T-cell (primary cell): ENCODE data around the gene NT5C2. TPM values are rescaled to one million over a fixed set of nuclear protein-coding genes. Genes with fewer than 3 reads are reported as not detected.
"Not testable (repeated sequence)": the region's sequence is repeated elsewhere in the genome, so short reads cannot be mapped to it uniquely, and the experiment has no call there.

Experiments
- ATAC-seq, 4 experiments: fragments of 200-7000 bp in 3 of 4; fragments of 150-1000 bp in 1 of 4; cut with Tn5 transposase; replicated peaks in 1 of 4; 1 replicate in 3 of 4; 2 replicates in 1 of 4; pipeline ENCODE4 v1.10.0; 2021; ENCODE audit warnings: moderate library complexity in 3 of 4, mild to moderate bottlenecking in 2 of 4, moderate number of reproducible peaks in 1 of 4
- CTCF ChIA-PET, 2 donors: fragments of 300-600 bp; sonication (Branson Sonifier 250); formaldehyde crosslinking; loops; one replicate each; lab custom pipeline; 2022; ENCODE audit warnings: antibody characterized with exemption in 2 of 2; lab: Charles Lee
- POLR2A ChIA-PET, 2 donors: fragments of 300-600 bp; sonication (Branson Sonifier 250); formaldehyde crosslinking; loops; one replicate each; lab custom pipeline; 2022; ENCODE audit warnings: antibody characterized with exemption in 2 of 2; lab: Charles Lee
- DNase-seq, 35 experiments: peaks; one replicate each; pipeline versions ENCODE4 v3.0.0 to v3.0.0-alpha.2; 2013 to 2023
- H3K27ac ChIP-seq: one replicate; pipeline ENCODE4 v1.5.1; 2013; ENCODE audit warnings: low read length
- H3K27me3 ChIP-seq, 2 experiments: replicated peaks in 1 of 2; 1 replicate in 1 of 2; 2 replicates in 1 of 2; pipeline versions ENCODE4 v1.6.1 to v1.7.0; 2013; ENCODE audit warnings: low read length in 1 of 2, mixed read lengths in 1 of 2; ENCODE audit not compliant: control insufficient read depth in 2 of 2, insufficient read depth in 2 of 2; ENCODE audit errors: extremely low read depth in 1 of 2
- H3K36me3 ChIP-seq, 2 donors: 1 replicate in 1 of 2; 2 replicates in 1 of 2; pipeline versions ENCODE4 v1.6.1 to v1.7.0; 2013; ENCODE audit warnings: low read length in 1 of 2; ENCODE audit not compliant: control insufficient read depth in 2 of 2, insufficient read depth in 1 of 2; ENCODE audit errors: extremely low read depth in 1 of 2
- H3K4me1 ChIP-seq, 2 experiments: 1 replicate in 1 of 2; 2 replicates in 1 of 2; pipeline versions ENCODE4 v1.6.1 to v1.7.0; 2013; ENCODE audit warnings: low read length in 2 of 2, mixed read lengths in 1 of 2; ENCODE audit not compliant: insufficient read depth in 2 of 2, control insufficient read depth in 1 of 2; ENCODE audit errors: extremely low read depth in 1 of 2
- H3K4me3 ChIP-seq, 2 donors: 1 replicate in 1 of 2; 2 replicates in 1 of 2; pipeline versions ENCODE4 v1.5.1 to v1.7.0; 2013; ENCODE audit warnings: mild to moderate bottlenecking in 2 of 2, low read length in 1 of 2, moderate library complexity in 1 of 2; ENCODE audit not compliant: control insufficient read depth in 1 of 2; ENCODE audit errors: extremely low read depth in 1 of 2
- H3K9me3 ChIP-seq: 2 replicates; pipeline ENCODE4 v1.7.0; 2013
- H3K27ac Mint-ChIP-seq, 2 donors: one replicate each; pipeline ENCODE4 v1.8.0; 2020 to 2021; ENCODE audit warnings: mild to moderate bottlenecking in 2 of 2, mixed read lengths in 2 of 2
- H3K27me3 Mint-ChIP-seq, 2 donors: one replicate each; pipeline ENCODE4 v1.8.0; 2021 to 2022; ENCODE audit warnings: mixed read lengths in 2 of 2
- H3K36me3 Mint-ChIP-seq: one replicate; pipeline ENCODE4 v1.8.0; 2021; ENCODE audit warnings: mixed read lengths
- H3K4me1 Mint-ChIP-seq, 3 donors: one replicate each; pipeline ENCODE4 v1.8.0; 2020 to 2022; ENCODE audit warnings: mixed read lengths in 3 of 3, mild to moderate bottlenecking in 1 of 3
- H3K4me3 Mint-ChIP-seq, 3 donors: one replicate each; pipeline ENCODE4 v1.8.0; 2020 to 2022; ENCODE audit warnings: mild to moderate bottlenecking in 3 of 3, mixed read lengths in 3 of 3, moderate library complexity in 3 of 3
- H3K9me3 Mint-ChIP-seq, 3 donors: one replicate each; pipeline ENCODE4 v1.8.0; 2020 to 2022; ENCODE audit warnings: mixed read lengths in 3 of 3
- WGBS: methylation state at CpG from one replicate; pipeline ENCODE4 v1.1.5; 2013; ENCODE audit warnings: missing lambda C conversion rate; ENCODE audit not compliant: insufficient coverage; 5-methylcytosine and 5-hydroxymethylcytosine counted together
- total RNA-seq, 35 experiments: library from RNA in 6 of 35; stranded (reverse) in 6 of 35; fragments of 120-200 nt in 1 of 35; gene quantifications; one replicate each; pipeline versions ENCODE4 v1.2.1 to v1.2.4 and lab custom pipeline; 2013 to 2026

Gene NT5C2
- total RNA-seq, 5 donors from 2014 or later (not counting 1 experiment from before 2014, with no cell fraction given): 49.7 to 63.5 (median 54.0) TPM

DNA sequence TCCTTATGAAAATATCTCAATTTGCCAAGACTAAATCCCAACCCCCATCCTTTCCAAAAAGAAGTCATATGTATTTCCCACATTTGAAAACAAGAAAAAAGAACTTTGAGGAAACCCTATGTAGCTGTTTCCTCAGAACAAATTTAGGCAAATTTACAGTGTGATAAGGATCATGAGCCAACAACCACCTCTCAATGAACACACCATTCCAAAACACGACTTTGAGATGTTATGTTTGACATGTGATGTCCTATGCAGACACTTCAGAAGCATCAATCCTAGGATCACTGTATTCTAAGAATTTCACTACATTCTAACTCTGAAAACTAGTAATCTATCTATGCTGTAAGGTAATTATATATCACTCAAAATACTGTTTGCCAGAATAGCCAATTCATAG is 62.2 kb downstream of the NT5C2 start:
- no peak overlapping the region for H3K27ac ChIP-seq
- ChIA-PET CTCF (interaction anchor here in 1 of 2 donors (0.6 kb wide), 1 partner anchor 1414 kb away, joined by 4 read pairs; no protein-coding TSS in a partner anchor), POLR2A (no interaction called here)
- DNase-seq (no peak), ATAC-seq (no peak)
- no peaks in the 10 kb centered on the region for H3K9me3 Mint-ChIP-seq
- H3K27me3 Mint-ChIP-seq: no peaks in the 10 kb centered on the region
- H3K27me3 ChIP-seq: no peaks in the 10 kb centered on the region
- peaks cover 3 to 15% (median 10%) of the 10 kb centered on the region in 3 donors for H3K4me1 Mint-ChIP-seq
- H3K36me3 Mint-ChIP-seq: peaks cover 43% of the 10 kb centered on the region
- H3K36me3 ChIP-seq: peaks cover 0 to 15% of the 10 kb centered on the region in 2 donors
- H3K4me3 ChIP-seq: no peak overlapping the region
- no peak overlapping the region for H3K27ac Mint-ChIP-seq
- H3K4me3 Mint-ChIP-seq: no peak overlapping the region
- H3K9me3 ChIP-seq: no peaks in the 10 kb centered on the region
- H3K4me1 ChIP-seq: no peaks in the 10 kb centered on the region
- WGBS: no CpG with 5 or more reads among the region's 1 CpG

DNA sequence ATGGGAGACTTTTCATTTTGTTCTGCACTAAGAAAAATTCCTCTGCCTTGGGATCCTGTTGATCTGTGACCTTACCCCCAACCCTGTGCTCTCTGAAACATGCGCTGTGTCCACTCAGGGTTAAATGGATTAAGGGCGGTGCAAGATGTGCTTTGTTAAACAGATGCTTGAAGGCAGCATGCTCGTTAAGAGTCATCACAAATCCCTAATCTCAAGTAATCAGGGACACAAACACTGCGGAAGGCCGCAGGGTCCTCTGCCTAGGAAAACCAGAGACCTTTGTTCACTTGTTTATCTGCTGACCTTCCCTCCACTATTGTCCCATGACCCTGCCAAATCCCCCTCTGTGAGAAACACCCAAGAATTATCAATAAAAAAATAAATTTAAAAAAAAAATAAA is 62.9 kb downstream of the NT5C2 start:
- not testable (repeated sequence) for H3K27me3 Mint-ChIP-seq, H3K4me3 ChIP-seq, ATAC-seq, H3K4me1 ChIP-seq, DNase-seq, H3K4me3 Mint-ChIP-seq, H3K27ac Mint-ChIP-seq, H3K9me3 Mint-ChIP-seq, H3K27ac ChIP-seq, H3K9me3 ChIP-seq, H3K27me3 ChIP-seq
- H3K36me3 ChIP-seq: peaks cover 0 to 13% of the 10 kb centered on the region in 2 donors
- WGBS: no CpG with 5 or more reads among the region's 5 CpGs
- peaks cover 43% of the 10 kb centered on the region for H3K36me3 Mint-ChIP-seq
- peaks cover 9 to 16% (median 15%) of the 10 kb centered on the region in 3 donors for H3K4me1 Mint-ChIP-seq
- POLR2A ChIA-PET: interaction anchor here in 1 of 2 donors (0.5 kb wide), 1 partner anchor 99 kb away, joined by 3 read pairs; no protein-coding TSS in a partner anchor
- CTCF ChIA-PET: interaction anchor here in 1 of 2 donors (0.6 kb wide), 1 partner anchor 1414 kb away, joined by 4 read pairs; no protein-coding TSS in a partner anchor

DNA sequence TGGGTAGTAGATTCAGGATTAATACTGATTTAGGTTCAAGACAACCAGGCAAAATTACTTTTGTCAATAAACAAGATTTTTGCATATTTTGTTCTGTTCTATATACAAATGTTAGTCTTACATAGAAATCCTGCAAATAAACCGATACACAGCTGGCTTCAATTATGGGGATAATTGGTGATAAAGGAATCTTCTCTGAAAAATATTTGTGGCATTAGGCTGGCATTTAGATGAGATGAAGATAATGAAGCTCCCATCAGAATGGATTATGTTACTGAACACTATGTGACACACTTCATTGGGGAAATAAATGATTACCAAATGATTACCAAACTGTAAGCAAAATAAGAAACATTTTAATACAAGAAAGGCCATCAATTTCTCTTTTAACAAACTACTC is 65.8 kb downstream of the NT5C2 start:
- H3K36me3 ChIP-seq: peaks cover 0 to 4% of the 10 kb centered on the region in 2 donors
- H3K27ac ChIP-seq: no peak overlapping the region
- Mint-ChIP-seq H3K27me3 (no peaks in the 10 kb centered on the region), H3K4me1 (peaks cover 16 to 24% (median 24%) of the 10 kb centered on the region in 3 donors), H3K27ac (no peak overlapping the region), H3K36me3 (peaks cover 23% of the 10 kb centered on the region), H3K9me3 (no peaks in the 10 kb centered on the region), H3K4me3 (no peak overlapping the region)
- no CpG with 5 or more reads among the region's 1 CpG for WGBS
- CTCF ChIA-PET: no interaction called here
- no peaks in the 10 kb centered on the region for H3K9me3 ChIP-seq
- no peak overlapping the region for H3K4me3 ChIP-seq
- H3K27me3 ChIP-seq: no peaks in the 10 kb centered on the region
- ATAC-seq: no peak
- POLR2A ChIA-PET: interaction anchor here in 1 of 2 donors (0.5 to 0.6 kb wide), 2 partner anchors 17 to 487 kb away, joined by 3 read pairs; no protein-coding TSS in a partner anchor
- DNase-seq: no peak
- H3K4me1 ChIP-seq: peaks cover 0 to 2% of the 10 kb centered on the region in 2 experiments

DNA sequence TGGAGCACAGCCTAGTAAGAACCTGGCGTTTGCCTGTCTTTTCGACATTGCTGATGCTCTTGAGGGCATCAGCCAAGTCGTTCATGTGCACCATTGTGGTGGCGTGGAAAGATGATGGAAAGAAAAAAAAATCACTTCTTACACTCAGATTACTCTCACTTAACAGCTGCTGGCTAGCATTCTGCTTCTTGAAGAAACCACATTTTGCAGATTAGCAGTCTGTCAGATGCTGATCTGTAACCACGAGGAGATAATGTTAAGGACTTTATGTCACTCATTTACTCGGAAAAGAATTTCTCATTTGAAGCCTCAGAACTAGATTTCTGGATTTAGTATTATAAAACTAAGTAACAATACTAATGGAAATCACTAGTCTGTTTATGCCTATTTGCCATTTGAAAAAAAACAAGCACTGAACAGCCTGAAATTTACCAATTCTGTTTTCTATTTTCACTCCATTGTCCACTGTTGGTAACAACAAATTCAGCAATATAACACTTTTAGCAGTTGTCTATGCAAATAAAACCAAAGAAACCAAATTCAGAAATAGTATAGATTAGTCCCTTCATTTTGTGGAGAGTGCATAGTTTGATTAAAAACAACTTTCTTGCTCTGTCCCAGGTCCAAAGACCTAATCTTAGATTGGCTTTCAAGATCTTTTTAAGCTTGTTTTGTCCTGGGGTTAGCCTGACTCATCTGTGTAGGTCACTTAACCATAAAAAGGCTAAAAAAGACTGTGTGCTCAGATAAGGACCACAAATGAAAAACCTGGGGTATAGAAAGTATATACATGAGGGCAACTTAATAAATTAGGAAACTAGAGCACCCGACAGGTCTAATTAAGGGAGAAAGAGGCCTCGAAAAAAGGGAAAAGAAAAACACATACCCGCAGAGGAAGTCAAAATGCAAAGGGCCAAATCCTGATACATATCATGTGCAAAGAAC is 67.5 kb downstream of the NT5C2 start:
- Histone ChIP-seq H3K9me3 (no peaks in the 10 kb centered on the region), H3K4me1 (peaks cover 0 to 2% of the 10 kb centered on the region in 2 experiments), H3K36me3 (peaks cover 0 to 4% of the 10 kb centered on the region in 2 donors), H3K27me3 (no peaks in the 10 kb centered on the region), H3K4me3 (no peak overlapping the region), H3K27ac (no peak overlapping the region)
- DNase-seq: no peak
- no peak for ATAC-seq
- peaks cover 7 to 27% (median 22%) of the 10 kb centered on the region in 3 donors for H3K4me1 Mint-ChIP-seq
- H3K9me3 Mint-ChIP-seq: no peaks in the 10 kb centered on the region
- CTCF ChIA-PET: no interaction called here
- H3K36me3 Mint-ChIP-seq: peaks cover 12% of the 10 kb centered on the region
- no peak overlapping the region for H3K4me3 Mint-ChIP-seq
- no CpG with 5 or more reads among the region's 9 CpGs for WGBS
- POLR2A ChIA-PET: interaction anchor here in 1 of 2 donors (0.6 kb wide), 1 partner anchor 33 kb away, joined by 5 read pairs; no protein-coding TSS in a partner anchor
- no peak overlapping the region for H3K27ac Mint-ChIP-seq
- no peaks in the 10 kb centered on the region for H3K27me3 Mint-ChIP-seq

DNA sequence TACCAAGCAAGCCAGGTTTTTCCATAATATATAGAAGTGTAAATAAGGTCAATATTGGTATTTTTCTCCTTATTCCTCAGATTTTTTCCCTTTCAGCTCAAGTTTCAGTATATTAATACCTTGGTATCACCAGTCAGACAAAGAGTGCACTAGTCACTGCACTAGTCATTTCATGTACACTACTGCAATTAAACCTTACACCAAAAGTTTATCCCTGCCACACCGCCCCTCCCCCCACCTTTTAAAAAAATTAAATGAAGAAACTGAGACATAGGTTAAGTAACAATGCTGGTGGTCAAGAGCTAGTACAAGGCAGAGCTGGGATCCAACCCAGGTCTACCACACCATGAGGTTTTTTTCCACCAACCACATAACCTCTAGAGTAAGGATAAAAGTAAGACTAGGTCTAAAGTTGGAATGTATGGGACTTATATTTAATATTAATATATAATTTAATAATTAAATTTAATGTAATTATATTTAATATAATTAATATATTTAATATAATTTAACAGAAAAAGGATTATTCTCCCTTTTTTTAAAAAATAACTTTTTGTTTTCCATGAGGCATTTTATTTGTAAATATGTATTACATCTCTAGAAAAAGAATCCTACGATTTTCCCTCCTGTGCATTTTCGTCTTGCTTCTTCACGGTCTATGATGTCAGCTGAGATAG is 68.5 kb downstream of the NT5C2 start:
- POLR2A ChIA-PET: interaction anchor here in 1 of 2 donors (0.7 kb wide), 1 partner anchor 21 kb away, joined by 3 read pairs; no protein-coding TSS in a partner anchor
- no peaks in the 10 kb centered on the region for H3K9me3 Mint-ChIP-seq
- no CpG with 5 or more reads among the region's 4 CpGs for whole genome bisulfite sequencing

More for the DNA sequence above, 68.5 kb downstream of the NT5C2 start:
- ATAC-seq (no peak), DNase-seq (no peak)
- H3K4me3 ChIP-seq: no peak overlapping the region
- Mint-ChIP-seq H3K27ac (no peak overlapping the region), H3K27me3 (no peaks in the 10 kb centered on the region), H3K4me3 (no peak overlapping the region), H3K36me3 (peaks cover 10% of the 10 kb centered on the region), H3K4me1 (peaks cover 6 to 30% (median 22%) of the 10 kb centered on the region in 3 donors)
- no peaks in the 10 kb centered on the region for H3K9me3 ChIP-seq
- no peaks in the 10 kb centered on the region for H3K27me3 ChIP-seq
- no peak overlapping the region for H3K27ac ChIP-seq
- CTCF ChIA-PET: no interaction called here
- H3K4me1 ChIP-seq: peaks cover 0 to 2% of the 10 kb centered on the region in 2 experiments
- H3K36me3 ChIP-seq: peaks cover 0 to 4% of the 10 kb centered on the region in 2 donors
